ENCODE measurements around the gene GAPVD1.
"Not testable (repeated sequence)": the region's sequence is repeated elsewhere in the genome, so short reads cannot be mapped to it uniquely, and the experiment has no call there.

Gene GAPVD1

DNA sequence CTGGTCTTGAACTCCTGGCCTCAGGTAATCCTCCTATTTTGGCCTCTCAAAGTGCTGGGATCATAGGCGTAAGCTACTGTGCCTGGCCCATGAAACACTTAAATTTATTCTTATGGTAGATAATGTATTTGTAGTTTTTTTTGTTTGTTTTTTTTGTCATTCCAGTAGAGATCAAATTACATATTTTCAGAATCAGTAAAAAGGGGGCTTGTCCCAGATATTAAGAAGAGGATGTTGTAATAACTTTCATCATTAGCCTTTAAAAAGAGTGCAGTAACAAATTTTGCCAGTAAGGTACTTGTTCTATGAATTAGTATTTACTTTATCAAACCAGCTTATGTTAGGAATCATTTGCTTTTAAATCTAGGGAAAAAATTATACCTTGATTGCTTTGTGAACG lies 42.6 kb downstream of the GAPVD1 start:
- no peak for DNase-seq (ENCODE audit: low read depth in 2 of 2)

DNA sequence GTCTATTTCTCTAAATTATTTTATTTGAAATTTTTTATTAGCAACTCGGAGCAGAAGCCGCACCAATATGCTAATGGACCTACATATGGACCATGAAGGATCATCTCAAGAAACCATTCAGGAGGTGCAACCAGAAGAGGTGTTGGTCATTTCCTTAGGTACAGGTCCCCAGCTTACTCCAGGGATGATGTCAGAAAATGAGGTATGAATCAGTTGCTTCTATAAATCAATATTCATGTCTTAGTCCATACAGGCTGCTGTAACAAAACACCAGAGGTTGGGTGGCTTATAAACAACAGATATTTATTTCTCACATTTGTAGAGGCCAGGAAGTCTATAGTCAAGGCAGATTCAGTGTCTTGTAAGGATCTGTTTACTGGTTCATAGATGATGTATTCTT lies 50.8 kb downstream of the GAPVD1 start:
- no peak for DNase-seq (ENCODE audit: low read depth in 2 of 2)

DNA sequence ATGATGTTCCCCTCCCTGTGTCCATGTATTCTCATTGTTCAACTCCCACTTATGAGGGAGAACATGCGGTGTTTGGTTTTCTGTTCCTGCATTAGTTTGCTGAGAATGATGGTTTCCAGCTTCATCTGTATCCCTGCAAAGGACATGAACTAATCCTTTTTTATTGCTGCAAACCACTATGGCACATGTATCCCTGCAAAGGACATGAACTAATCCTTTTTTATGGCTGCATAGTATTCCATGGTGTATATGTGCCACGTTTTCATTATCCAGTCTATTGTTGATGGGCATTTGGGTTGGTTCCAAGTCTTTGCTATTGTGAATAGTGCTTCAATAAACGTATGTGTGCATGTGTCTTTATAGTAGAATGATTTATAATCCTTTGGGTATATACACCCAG lies 54.7 kb downstream of the GAPVD1 start:
- DNase-seq (ENCODE audit: low read depth in 2 of 2) = not testable (repeated sequence)

DNA sequence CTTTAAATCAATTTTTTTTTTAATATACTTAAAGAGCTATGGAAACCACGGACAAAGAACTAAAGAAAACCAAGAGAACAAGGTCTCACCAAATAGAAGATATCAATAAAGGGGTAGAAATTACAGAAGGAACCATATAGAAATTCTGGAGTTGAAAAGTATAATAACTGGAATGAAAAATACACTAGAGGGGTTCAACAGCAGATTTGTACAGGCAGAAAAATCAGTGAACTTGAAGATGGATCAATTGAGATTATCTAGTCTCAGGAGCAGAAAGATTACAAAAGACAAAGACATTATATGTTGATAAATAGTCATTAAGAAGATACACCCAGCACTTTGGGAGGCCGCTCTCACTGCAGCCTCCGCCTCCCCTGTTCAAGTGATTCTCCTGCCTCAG lies 56.1 kb downstream of the GAPVD1 start:
- DNase-seq (ENCODE audit: low read depth in 2 of 2) = no peak

DNA sequence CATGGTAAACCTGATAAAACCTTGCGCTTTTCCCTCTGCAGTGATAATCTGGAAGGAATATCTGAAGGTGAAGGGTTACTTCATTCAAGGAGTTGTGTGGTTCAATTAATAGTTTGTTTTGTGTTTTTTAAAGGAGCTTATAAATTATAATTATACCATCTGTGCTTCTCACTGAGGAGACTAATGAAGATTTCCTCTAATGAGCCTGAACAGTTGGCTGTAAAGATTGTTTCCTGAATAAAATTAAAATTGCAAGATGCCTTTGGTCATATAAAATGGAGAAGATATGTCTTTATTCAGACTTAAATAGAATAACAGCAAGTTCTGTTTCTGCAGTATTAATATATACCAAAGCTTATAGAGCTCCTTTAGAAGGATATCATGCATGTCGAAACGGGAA lies 59.9 kb downstream of the GAPVD1 start:
- DNase-seq (ENCODE audit: low read depth in 2 of 2) = no peak

DNA sequence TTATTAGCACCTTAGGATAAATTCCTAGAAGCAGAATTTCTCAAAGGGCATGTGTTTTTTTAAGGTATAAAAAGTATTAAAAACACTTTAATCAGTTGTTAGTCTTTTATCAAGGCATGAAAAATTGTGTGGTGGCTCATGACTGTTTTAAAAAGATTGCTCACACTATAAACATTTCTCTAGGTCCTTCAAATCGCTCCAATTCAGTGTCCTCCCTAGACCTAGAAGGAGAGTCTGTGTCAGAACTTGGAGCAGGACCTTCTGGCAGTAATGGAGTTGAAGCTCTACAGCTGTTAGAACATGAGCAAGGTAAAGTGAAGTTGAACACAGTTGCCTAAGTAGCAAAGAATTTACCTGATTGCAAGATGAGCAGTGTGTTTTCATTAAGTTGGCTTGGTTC lies 62.0 kb downstream of the GAPVD1 start:
- no peak for DNase-seq (ENCODE audit: low read depth in 2 of 2)

GRCh38 chr9:125325826-125326225 lies 64.2 kb downstream of the GAPVD1 start:
- no peak for DNase-seq (ENCODE audit: low read depth in 2 of 2)

DNA sequence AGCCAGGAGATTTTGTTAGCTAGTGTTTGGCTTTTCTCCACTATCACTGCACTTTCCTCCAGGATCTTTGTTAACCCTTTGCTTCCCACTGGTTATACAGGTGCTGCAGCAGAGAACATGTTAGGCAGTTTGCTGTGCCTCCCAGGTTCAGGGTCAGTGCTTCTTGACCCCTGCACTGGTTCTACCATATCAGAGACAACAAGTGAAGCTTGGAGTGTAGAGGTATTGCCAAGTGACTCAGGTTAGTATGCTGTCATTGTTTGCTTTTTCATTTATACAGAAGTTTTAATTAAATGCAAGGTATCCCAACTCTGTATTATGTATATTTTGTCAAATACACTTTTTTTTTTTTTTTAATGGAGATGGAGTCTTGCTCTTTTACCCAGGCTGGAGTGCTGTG lies 68.4 kb downstream of the GAPVD1 start:
- DNase-seq (ENCODE audit: low read depth in 2 of 2) = no peak

DNA sequence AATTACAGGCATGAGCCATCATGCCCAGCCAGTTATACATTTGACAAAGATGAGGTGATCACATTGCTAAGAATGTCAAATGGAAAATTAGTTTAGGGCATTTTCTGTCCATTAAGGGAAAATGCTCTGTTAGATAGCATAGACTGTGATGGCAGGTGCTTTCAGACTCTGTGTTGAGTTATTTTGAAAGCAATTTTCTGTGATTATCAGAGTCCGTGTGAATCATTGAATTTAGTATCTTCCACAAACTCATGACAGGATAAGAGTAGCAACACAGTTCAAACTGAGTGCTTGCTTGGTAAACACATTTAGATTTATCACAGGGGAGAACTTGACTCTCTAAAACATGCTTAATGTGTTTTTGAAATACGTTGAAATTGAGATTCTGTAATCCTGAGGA lies 69.0 kb downstream of the GAPVD1 start:
- no peak for DNase-seq (ENCODE audit: low read depth in 2 of 2)

DNA sequence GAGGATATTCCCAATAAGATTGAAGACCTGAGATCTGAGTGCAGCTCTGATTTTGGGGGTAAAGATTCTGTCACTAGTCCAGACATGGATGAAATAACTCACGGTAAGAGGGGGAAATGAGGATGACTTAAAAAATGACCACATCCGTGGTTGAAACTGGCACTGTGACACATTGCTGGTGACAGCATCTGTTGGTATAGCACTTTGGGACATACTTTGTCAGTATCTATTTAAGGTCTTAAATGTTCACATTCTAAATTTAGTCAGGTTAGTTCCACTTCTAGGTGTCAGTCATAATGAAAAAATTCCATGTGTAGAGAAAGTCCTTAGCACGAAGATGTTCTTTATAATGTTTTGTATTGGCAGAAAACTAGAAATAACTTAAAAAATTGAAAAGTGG lies 70.9 kb downstream of the GAPVD1 start:
- DNase-seq (ENCODE audit: low read depth in 2 of 2) = no peak

DNA sequence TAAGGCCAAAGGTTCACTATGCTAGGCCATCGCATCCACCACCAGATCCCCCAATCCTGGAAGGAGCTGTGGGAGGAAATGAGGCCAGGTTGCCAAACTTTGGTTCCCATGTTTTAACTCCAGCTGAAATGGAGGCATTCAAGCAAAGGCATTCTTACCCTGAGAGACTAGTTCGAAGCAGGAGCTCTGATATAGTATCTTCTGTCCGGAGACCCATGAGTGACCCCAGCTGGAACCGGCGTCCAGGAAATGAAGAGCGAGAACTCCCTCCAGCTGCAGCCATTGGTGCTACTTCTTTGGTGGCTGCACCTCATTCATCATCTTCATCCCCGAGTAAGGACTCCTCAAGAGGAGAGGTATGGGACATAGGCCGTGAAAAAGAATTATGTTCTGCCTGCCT lies 75.6 kb downstream of the GAPVD1 start:
- no peak for DNase-seq (ENCODE audit: low read depth in 2 of 2)

DNA sequence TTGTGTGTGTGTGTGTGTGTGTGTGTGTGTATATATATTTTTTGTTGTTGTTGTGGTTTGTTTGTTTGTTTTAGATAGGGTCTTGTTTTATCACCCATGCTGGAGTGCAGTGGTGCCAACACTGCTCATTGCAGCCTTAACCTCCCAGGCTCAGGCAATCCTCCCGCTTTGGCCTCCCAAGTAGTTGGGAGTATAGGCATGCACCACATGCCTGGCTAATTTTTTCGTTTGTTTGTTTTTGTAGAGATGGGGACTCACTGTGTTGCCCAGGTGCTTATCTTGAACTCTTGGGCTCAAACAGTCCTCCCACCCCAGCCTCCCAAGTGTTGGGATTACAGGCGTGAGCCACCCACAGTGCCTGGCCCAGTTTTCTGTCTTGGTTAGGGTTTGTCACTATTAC lies 77.3 kb downstream of the GAPVD1 start:
- DNase-seq (ENCODE audit: low read depth in 2 of 2) = no peak

- no peak for DNase-seq (ENCODE audit: low read depth in 2 of 2)
Observed at GRCh38 chr9:125341566-125341965, 79.9 kb downstream of the GAPVD1 start.

GRCh38 chr9:125343518-125344275 lies 82.1 kb downstream of the GAPVD1 start:
- DNase-seq (ENCODE audit: low read depth in 2 of 2) = no peak

DNA sequence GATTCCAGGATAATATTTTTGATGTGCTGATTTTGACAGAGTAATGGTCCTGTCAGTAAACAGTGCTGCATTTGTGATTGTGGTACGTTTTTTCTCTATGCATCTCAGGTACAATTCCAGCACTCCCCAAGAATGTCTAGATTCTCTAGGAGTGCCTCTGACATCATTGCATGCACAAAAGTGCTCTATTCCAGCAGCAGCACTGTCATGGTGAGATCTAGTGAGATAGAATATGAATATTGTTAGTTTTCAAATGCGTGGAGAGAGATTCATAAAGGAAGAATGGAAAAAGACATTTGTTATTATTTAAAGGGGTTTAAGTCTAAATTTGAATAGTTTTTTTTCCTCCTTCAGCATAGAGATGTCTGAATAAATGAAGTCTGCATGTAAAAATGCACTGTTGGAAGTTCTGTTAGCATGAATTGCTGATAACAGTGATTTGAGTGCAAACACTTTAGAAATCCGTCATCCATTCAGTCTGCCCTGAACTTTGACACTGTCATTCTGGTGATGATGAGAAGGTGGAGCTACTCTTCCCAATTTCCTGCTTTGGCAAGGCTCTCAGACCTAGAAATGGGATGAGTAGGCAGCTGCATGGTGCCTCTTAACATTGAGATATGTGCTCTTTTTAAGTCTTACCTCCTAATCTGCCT lies 84.6 kb downstream of the GAPVD1 start:
- DNase-seq (ENCODE audit: low read depth in 2 of 2) = no peak

DNA sequence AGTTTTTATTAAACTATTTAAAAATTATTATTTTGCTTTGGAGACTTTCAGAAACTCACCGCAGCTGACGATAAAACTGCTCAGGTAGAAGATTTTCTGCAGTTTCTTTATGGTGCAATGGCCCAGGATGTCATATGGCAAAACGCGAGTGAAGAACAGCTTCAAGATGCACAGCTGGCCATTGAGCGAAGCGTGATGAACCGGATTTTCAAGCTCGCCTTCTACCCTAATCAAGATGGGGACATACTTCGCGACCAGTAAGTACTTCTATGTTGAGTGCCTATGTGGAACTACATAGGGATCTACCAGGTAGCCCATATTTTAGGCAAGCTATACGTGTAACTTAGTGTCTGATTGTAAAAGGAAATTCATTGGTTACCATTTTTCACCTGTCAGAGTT lies 94.0 kb downstream of the GAPVD1 start:
- no peak for DNase-seq (ENCODE audit: low read depth in 2 of 2)

- no peak for DNase-seq (ENCODE audit: low read depth in 2 of 2)
Observed at GRCh38 chr9:125356032-125356431, 94.4 kb downstream of the GAPVD1 start.

DNA sequence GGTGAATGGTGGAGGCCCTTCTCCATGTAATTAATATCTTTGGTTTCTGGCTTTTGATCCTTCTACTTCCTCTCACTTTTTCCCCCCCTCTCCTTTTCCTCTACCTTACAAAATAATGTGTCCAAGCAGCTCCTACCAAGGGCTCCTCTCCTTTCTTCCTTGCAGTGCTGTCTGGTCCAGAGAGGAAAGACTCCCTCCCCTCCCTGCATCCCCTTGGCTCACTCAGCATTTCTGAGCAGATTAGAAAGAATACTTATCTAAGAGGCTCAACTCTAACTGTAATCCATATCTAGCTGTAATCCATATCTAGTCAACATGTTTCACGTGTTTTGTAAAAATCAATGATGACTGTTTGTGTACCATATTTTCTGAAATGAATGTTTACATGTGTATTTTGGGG lies 97.4 kb downstream of the GAPVD1 start:
- no peak for DNase-seq (ENCODE audit: low read depth in 2 of 2)

DNA sequence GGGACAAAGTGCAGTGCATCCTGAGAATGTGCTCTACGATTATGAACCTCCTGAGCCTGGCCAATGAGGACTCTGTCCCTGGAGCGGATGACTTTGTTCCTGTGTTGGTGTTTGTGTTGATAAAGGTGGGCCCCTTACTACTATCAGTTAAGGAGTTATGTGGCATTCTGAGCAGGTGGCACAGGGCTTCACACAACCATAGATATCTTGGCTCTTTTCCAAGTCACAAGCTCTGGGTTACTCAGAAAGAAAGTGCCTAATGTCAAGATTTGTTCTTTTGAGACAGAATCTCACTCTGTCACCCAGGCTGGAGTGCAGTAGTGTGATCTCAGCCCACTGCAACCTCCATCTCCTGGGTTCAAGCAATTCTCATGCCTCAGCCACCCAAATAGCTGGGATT lies 99.0 kb downstream of the GAPVD1 start:
- DNase-seq (ENCODE audit: low read depth in 2 of 2) = no peak

- DNase-seq (ENCODE audit: low read depth in 2 of 2) = no peak
Observed at GRCh38 chr9:125361837-125362531, 100.4 kb downstream of the GAPVD1 start.

DNA sequence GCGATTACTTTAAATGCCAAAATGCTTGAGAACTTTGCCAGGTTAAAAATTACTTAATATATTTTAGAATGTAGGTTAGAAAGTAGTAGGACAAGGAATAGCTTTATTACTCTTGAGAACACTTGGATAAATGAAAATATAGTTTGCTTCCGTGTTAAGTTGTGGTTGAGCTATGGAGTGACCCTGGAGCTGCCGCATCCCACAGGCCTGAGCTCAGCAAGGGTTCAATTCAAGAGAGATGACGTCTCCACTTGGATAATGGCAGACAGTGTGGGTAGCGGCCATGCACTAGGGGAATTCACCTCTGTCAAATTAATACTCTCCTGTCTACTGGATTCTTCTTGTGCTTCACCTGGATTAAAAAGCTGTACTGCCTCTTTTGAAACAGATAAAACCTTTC lies 105.0 kb downstream of the GAPVD1 start:
- DNase-seq (ENCODE audit: low read depth in 2 of 2) = no peak

DNA sequence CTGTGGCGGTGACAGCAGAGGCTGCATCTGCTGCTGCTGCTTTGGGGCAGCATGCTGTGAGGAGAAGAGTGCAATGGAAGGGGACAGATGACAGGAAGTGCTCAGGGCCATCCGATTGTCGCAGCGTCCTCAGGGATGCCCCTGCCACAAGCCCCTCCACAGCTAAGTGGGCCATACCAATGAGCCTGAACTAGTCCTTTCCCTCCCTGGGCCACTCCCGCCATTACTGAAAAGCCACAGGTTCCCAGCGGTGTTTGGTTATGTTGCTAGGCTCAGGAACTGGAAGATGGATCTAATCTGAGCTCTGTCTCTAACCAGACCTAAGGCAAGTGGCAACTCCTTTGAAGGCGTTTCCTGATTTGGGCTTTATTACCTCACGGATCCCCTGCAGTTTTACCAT lies 109.2 kb downstream of the GAPVD1 start:
- DNase-seq (ENCODE audit: low read depth in 2 of 2) = no peak
